Brain microvascular endothelial cell (primary cell): ENCODE data around the gene PTPN3.

ENCODE experiments used
- DNase-seq: peaks from one replicate; pipeline ENCODE4 v3.0.0-alpha.2; 2020
- H3K27ac ChIP-seq: fragments of 250-450 bp; sonication (Bioruptor Pico); 2 replicates; pipeline ENCODE4 v1.5.1; 2020; ENCODE audit warnings: mild to moderate bottlenecking, moderate library complexity
- H3K27me3 ChIP-seq: fragments of 250-450 bp; sonication (Bioruptor Pico); replicated peaks from 2 replicates; pipeline ENCODE4 v1.5.1; 2020; ENCODE audit warnings: mild to moderate bottlenecking
- H3K36me3 ChIP-seq: fragments of 250-450 bp; sonication (Bioruptor Pico); replicated peaks from 2 replicates; pipeline ENCODE4 v1.5.1; 2020; ENCODE audit warnings: mild to moderate bottlenecking
- H3K4me3 ChIP-seq: 2 replicates; pipeline ENCODE4 v1.5.1; 2011; ENCODE audit warnings: low read depth, mild to moderate bottlenecking, control low read depth, low read length, moderate library complexity
- in situ Hi-C: cut with HindIII; loops from 2 replicates; pipeline ENCODE4 v1.10.0; 2017; ENCODE audit warnings: low sequenced_read_pairs, low pct_ligation_motif_present
- TF ChIP-seq, protein P1 (sequence below): IDR thresholded peaks from 2 replicates; pipeline ENCODE4 v1.5.1; 2011; ENCODE audit warnings: low read depth, mild to moderate bottlenecking, moderate library complexity, low read length, control low read depth, inconsistent platforms; ENCODE audit errors: missing control alignments

The PTPN3 gene

DNA sequence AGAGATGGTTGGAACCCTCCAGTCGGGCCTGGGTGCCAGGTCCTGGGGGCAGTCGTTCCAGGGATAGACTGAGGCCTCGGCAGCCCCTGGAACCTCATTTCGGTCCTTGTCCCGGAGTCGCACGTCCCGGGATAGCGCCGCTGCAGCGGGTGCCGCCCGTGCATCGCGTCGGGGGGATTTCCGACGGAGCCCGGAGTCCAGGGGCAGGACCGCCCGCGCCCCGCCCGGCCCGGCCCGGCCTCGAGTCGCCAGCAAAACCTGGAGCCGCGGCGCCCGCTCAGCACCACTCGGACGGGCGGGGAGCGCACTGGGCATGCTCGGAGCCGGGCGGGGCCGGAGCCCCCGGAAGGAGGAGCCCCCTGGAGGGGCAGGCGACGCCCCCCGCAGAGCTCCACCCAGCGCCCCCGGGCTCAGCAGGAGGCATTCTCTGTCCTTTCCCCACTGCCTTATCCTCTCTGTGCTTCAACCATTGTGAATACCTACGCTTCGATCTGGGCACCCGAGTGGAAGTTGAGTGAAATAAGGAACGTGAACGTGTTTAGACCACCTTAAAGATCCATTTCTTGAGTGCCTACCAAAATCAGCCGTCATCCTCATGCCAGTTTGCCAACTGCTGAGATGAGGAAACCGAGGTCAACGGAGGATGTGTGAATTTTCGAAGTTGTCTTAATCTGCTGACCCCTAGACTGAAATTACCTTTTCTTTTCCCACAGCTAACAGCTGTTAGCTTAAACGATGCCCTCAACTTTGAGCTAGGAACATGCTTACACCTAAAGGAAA lies 1.7 kb upstream of the PTPN3 start:
- no peak for DNase-seq
- TF ChIP-seq, protein P1, sequence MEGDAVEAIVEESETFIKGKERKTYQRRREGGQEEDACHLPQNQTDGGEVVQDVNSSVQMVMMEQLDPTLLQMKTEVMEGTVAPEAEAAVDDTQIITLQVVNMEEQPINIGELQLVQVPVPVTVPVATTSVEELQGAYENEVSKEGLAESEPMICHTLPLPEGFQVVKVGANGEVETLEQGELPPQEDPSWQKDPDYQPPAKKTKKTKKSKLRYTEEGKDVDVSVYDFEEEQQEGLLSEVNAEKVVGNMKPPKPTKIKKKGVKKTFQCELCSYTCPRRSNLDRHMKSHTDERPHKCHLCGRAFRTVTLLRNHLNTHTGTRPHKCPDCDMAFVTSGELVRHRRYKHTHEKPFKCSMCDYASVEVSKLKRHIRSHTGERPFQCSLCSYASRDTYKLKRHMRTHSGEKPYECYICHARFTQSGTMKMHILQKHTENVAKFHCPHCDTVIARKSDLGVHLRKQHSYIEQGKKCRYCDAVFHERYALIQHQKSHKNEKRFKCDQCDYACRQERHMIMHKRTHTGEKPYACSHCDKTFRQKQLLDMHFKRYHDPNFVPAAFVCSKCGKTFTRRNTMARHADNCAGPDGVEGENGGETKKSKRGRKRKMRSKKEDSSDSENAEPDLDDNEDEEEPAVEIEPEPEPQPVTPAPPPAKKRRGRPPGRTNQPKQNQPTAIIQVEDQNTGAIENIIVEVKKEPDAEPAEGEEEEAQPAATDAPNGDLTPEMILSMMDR = no peak
- Histone ChIP-seq H3K4me3 (peak overlapping the region; percentile 36), H3K27ac (no peak overlapping the region), H3K36me3 (no peaks in the 10 kb centered on the region), H3K27me3 (no peaks in the 10 kb centered on the region)
- in situ Hi-C loops = no loop called here

DNA sequence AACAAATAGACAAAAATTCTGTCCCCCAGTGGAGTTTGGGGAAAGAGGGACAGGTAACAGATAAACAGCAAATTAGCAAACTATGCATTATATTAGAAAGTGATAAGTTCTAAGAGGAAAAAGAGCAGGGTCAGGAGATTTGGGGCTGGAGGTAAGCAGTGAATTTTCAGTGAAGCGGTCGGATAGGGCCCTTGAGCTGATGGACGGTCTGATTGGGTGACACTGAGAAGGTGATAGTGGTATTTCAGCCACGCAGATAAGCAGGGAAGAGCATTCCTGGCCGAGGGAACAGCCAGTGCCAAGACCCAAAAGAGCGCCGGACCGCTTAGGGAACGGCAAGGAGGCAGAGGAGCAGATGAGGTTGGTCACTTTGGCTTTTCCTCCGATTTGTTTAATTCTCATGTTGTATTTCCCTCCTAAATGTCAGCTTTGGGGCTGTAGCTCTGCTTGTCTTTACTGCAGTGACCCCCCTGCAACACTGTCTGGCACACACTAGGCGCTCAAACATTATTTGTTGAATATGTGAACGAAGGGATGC lies 1.1 kb upstream of the PTPN3 start:
- no peaks in the 10 kb centered on the region for H3K27me3 ChIP-seq
- peak overlapping the region; percentile 36 for H3K4me3 ChIP-seq
- no peaks in the 10 kb centered on the region for H3K36me3 ChIP-seq
- TF ChIP-seq, protein P1 = no peak
- in situ Hi-C loops = no loop called here
- DNase-seq = no peak
- H3K27ac ChIP-seq = no peak overlapping the region

DNA sequence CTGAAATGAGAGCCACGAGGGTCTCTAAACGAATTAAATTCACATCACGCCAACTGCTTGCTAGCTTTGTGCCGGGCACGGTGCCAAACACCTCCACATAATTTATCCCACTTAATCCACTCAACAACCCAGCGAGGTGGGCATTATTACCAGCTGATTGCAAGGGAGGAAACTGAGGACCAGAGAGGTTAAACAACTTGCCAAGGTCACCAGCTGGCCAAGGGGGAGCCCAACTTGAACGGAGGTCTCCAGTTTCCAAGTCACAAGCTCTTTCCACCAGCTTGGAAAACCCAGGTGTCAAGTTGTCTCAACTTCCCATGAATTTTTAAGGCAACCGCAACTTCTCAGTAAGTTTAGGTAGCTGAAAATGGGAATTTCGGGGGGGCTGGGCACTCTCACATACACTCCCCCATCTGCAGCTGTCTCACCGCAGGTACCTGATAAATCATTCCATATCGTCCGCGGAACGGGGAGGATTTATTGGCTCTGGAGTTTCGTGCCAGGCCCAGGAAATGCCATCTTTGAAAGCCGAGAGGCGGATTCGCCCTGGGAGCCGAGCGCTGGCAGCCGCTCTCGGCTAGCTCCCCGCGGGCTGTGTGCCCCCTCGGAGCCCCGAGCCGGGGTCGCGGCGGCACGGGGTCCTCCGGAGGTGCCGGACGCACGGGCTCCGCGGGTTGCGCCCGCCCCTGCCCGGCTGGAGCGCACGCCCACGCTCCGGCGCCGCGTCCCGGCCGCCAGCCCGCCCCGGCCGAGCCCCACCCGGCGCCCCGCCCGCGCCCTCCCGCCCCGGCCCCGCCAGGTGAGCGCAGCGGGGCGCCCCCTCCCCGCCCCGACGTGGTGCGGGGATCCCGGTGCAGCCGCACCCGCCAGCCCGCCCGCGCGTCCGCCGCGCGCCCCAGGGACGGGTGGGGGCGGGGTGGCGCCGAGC lies 617 bp downstream of the PTPN3 start:
- no peaks in the 10 kb centered on the region for H3K36me3 ChIP-seq
- DNase-seq = no peak
- TF ChIP-seq, protein P1 = no peak
- no peaks in the 10 kb centered on the region for H3K27me3 ChIP-seq
- in situ Hi-C loops = no loop called here
- no peak overlapping the region for H3K27ac ChIP-seq
- peak overlapping the region; percentile 49 for H3K4me3 ChIP-seq

DNA sequence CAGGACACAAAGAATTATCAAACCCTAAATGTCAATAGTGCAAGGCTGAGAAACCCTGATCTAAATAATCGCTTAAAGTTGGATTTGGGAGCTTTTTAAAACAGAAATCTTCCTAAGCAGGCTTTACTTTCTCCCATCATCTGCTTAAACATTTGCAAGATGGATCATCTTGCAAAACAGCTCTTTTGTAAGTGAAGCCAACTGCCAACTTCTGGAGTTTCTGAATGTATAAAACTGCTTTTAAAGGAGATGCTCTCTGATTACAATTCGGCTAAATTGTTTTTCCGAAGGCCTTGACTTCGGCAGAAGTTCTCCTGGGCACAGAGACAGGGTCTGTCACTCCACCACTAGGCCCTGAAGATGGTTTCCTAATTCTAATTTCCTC lies 1.3 kb downstream of the PTPN3 start:
- Histone ChIP-seq H3K36me3 (no peaks in the 10 kb centered on the region), H3K4me3 (no peak overlapping the region), H3K27ac (no peak overlapping the region), H3K27me3 (no peaks in the 10 kb centered on the region)
- TF ChIP-seq, protein P1 = no peak
- in situ Hi-C loops = no loop called here
- DNase-seq = no peak

DNA sequence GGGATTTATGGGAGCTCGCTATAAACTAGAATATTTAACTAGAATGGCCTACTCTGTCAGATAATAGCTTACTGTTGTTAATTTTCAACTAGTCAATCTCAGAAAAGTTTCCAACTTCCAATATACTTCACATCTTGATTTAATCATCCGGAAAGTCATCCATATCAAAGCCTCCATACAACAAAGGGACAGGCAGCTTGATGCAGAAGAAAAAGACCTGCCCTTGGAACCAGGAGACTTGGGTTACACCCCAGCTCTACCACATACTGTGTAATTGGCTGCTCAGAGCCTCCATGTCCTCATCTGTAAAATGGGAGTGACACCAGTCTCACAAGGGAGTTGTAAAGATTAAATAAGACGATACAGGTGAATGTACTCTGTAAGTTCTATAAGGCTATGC lies 1.9 kb downstream of the PTPN3 start:
- DNase-seq = no peak
- in situ Hi-C loops = no loop called here
- H3K4me3 ChIP-seq = no peak overlapping the region
- H3K36me3 ChIP-seq = no peaks in the 10 kb centered on the region
- TF ChIP-seq, protein P1 = no peak
- no peaks in the 10 kb centered on the region for H3K27me3 ChIP-seq
- no peak overlapping the region for H3K27ac ChIP-seq
